ENCODE data around the gene SOAT1.

GRCh38 chr1:179325836-179326235 lies 32.2 kb downstream of the SOAT1 start:
- TF ChIP-seq, protein P1, sequence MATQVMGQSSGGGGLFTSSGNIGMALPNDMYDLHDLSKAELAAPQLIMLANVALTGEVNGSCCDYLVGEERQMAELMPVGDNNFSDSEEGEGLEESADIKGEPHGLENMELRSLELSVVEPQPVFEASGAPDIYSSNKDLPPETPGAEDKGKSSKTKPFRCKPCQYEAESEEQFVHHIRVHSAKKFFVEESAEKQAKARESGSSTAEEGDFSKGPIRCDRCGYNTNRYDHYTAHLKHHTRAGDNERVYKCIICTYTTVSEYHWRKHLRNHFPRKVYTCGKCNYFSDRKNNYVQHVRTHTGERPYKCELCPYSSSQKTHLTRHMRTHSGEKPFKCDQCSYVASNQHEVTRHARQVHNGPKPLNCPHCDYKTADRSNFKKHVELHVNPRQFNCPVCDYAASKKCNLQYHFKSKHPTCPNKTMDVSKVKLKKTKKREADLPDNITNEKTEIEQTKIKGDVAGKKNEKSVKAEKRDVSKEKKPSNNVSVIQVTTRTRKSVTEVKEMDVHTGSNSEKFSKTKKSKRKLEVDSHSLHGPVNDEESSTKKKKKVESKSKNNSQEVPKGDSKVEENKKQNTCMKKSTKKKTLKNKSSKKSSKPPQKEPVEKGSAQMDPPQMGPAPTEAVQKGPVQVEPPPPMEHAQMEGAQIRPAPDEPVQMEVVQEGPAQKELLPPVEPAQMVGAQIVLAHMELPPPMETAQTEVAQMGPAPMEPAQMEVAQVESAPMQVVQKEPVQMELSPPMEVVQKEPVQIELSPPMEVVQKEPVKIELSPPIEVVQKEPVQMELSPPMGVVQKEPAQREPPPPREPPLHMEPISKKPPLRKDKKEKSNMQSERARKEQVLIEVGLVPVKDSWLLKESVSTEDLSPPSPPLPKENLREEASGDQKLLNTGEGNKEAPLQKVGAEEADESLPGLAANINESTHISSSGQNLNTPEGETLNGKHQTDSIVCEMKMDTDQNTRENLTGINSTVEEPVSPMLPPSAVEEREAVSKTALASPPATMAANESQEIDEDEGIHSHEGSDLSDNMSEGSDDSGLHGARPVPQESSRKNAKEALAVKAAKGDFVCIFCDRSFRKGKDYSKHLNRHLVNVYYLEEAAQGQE (IDR thresholded peaks at IDR 0.05; ENCODE audit: insufficient read depth in 1 of 2, low read depth in 2 of 2, low read length in 2 of 2) = no peak
- TF ChIP-seq POLR2AphosphoS5 (IDR thresholded peaks at IDR 0.05; ENCODE audit: low read depth, low read length) (no peak), TAF1 (IDR thresholded peaks at IDR 0.05; ENCODE audit: borderline replicate concordance, insufficient read depth, low read length) (no peak)
